Renal cortex interstitium (tissue), 11 donors: Measurements from ENCODE around the gene MTNR1A. TPM values are rescaled to one million over a fixed set of nuclear protein-coding genes. Genes with fewer than 3 reads are reported as not detected.
"Not testable (repeated sequence)": the region's sequence is repeated elsewhere in the genome, so short reads cannot be mapped to it uniquely, and the experiment has no call there.

Experiments used
- DNase-seq, 11 donors: peaks; one replicate each; pipeline ENCODE4 v3.0.0-alpha.2; 2013; ENCODE audit warnings: low read depth in 9 of 11, low spot score in 4 of 11; ENCODE audit errors: extremely low read depth in 1 of 11
- polyA plus RNA-seq, 3 donors: library from polyadenylated mRNA; unstranded; fragments of 120-200 nt; gene quantifications; one replicate each; pipeline ENCODE4 v1.2.1, GENCODE V29; 2013; ENCODE audit not compliant: insufficient read length in 3 of 3

The MTNR1A gene
- polyA plus RNA-seq, 3 donors, result 1.7 to 2.0 (median 1.9) TPM

GRCh38 chr4:186504771-186505170 is 50.6 kb downstream of the MTNR1A start:
- DNase-seq, result not testable (repeated sequence)

GRCh38 chr4:186502231-186502630 is 53.1 kb downstream of the MTNR1A start:
- no peak for DNase-seq

- DNase-seq, result no peak
These were observed 53.8 kb downstream of the MTNR1A start for GRCh38 chr4:186501554-186501953.

GRCh38 chr4:186500721-186501304 is 54.6 kb downstream of the MTNR1A start:
- DNase-seq, result no peak

- DNase-seq, result no peak
These were observed 55.9 kb downstream of the MTNR1A start for GRCh38 chr4:186499467-186499866.

GRCh38 chr4:186497043-186497442 is 58.3 kb downstream of the MTNR1A start:
- no peak for DNase-seq

- no peak for DNase-seq
These were observed 60.9 kb downstream of the MTNR1A start for GRCh38 chr4:186494496-186494895.

- no peak for DNase-seq
These were observed 67.6 kb downstream of the MTNR1A start for GRCh38 chr4:186487726-186488125.

GRCh38 chr4:186486172-186486571 is 69.2 kb downstream of the MTNR1A start:
- DNase-seq, result peak in 1 of 11 donors; percentile 8

- DNase-seq, result peak in 3 of 11 donors; percentile 26 to 39 (median 32)
These were observed 69.8 kb downstream of the MTNR1A start for GRCh38 chr4:186485561-186486062.

- no peak for DNase-seq
These were observed 70.2 kb downstream of the MTNR1A start for GRCh38 chr4:186485150-186485549.

- no peak for DNase-seq
These were observed 71.7 kb downstream of the MTNR1A start for GRCh38 chr4:186483656-186484055.

Other genes starting within 250 kb of the MTNR1A start
- gene FAT1, start 168.3 kb upstream of the MTNR1A start, polyA plus RNA-seq, result 100 to 1,000 TPM; 219 to 279 (median 224) TPM